ENCODE results near the gene SMIM41. TPM values are rescaled to one million over a fixed set of nuclear protein-coding genes. Genes with fewer than 3 reads are reported as not detected.
A peak's percentile ranks its signal among the peaks of the same experiment; 100 is the strongest.

SMIM41 gene
- total and polyA plus RNA-seq, 2 experiments from 2014 or later: not detected

DNA sequence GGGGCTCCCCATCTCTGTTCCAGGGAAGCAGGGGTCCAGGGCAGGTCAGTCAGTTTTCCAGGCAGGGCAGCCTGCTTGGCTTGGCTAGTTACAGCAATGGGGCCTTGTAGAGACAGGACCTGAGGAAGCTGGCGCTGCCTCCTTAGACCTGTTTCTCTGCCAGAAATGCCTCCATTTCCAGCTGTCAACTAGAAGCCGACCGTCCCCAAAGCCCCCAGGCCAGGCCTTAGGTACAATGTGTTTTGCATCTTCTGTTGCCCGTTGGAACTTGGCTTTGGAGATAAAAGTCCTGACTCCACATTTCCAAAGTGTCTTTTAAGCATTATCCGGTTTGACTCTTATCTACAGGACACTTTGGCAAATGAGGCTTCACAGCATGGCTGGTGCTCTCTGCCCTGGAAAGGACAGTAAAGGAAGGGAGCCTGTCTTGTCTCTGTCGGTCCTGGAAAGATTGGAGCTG is 69.7 kb downstream of the SMIM41 start:
- Histone ChIP-seq H3K9ac (peak overlapping the region; percentile 83; the same call in 1 of the 2 replicates), H3K27ac (peak overlapping the region; percentile 98), H3F3A (ENCODE audit: insufficient read depth) (peaks cover 19% of the 10 kb centered on the region), H3K36me3 (ENCODE audit: low read depth) (no peaks in the 10 kb centered on the region), H2AFZ (0 out of 2 replicates have a peak overlapping the region, but pooled peaks have one; percentile 24), H3K9me2 (ENCODE audit: insufficient read depth) (no peaks in the 10 kb centered on the region), H3K4me1 (ENCODE audit: insufficient read depth) (peaks cover 42% of the 10 kb centered on the region), H3K27me3 (replicated peaks; ENCODE audit: insufficient read depth) (no peaks in the 10 kb centered on the region), H3K4me3 (no peak overlapping the region), H3K4me2 (ENCODE audit: unreplicated experiment) (no peak overlapping the region), H3K79me2 (ENCODE audit: insufficient read depth) (no peaks in the 10 kb centered on the region), H3K9me3 (ENCODE audit: low read depth) (no peaks in the 10 kb centered on the region), H4K20me1 (ENCODE audit: insufficient read depth) (no peaks in the 10 kb centered on the region)
- 63 to 71% methylated on average over 6 of the region's 6 CpGs for WGBS, 2 experiments (ENCODE audit: low coverage in 1 of 2, low lambda C conversion rate in 2 of 2, missing lambda C conversion rate in 2 of 2)
- TF ChIP-seq EZH2phosphoT487 (IDR thresholded peaks at IDR 0.05; ENCODE audit: insufficient read depth, low read depth) (no peak), EZH2 (IDR thresholded peaks at IDR 0.05; ENCODE audit: insufficient read depth, poor library complexity, severe bottlenecking) (no peak)
- DNase-seq: no peak
- in situ Hi-C loops (cut with MboI): no loop called here

GRCh38 chr12:52149651-52150241 is 70.2 kb downstream of the SMIM41 start:
- WGBS, 2 experiments (ENCODE audit: low coverage in 1 of 2, low lambda C conversion rate in 2 of 2, missing lambda C conversion rate in 2 of 2): 86 to 91% methylated on average over 5 of the region's 5 CpGs
- no peak for DNase-seq
- no peaks in the 10 kb centered on the region for H3K36me3 ChIP-seq (ENCODE audit: low read depth)
- H3F3A ChIP-seq (ENCODE audit: insufficient read depth): peaks cover 19% of the 10 kb centered on the region
- H3K9me2 ChIP-seq (ENCODE audit: insufficient read depth): no peaks in the 10 kb centered on the region
- H3K4me3 ChIP-seq: no peak overlapping the region
- peak overlapping the region; percentile 98 for H3K27ac ChIP-seq
- no peak overlapping the region for H3K4me2 ChIP-seq (ENCODE audit: unreplicated experiment)
- no peaks in the 10 kb centered on the region for H3K79me2 ChIP-seq (ENCODE audit: insufficient read depth)
- peak overlapping the region; percentile 24; the same call in 1 of the 2 replicates for H2AFZ ChIP-seq
- no peak for TF ChIP-seq EZH2phosphoT487 (IDR thresholded peaks at IDR 0.05; ENCODE audit: insufficient read depth, low read depth)
- no peak for TF ChIP-seq EZH2 (IDR thresholded peaks at IDR 0.05; ENCODE audit: insufficient read depth, poor library complexity, severe bottlenecking)
- in situ Hi-C loops (cut with MboI): loop anchor here (10.0 kb wide), 1 partner anchor 725 kb away; no protein-coding TSS in a partner anchor
- no peaks in the 10 kb centered on the region for H3K27me3 ChIP-seq (replicated peaks; ENCODE audit: insufficient read depth)
- no peaks in the 10 kb centered on the region for H4K20me1 ChIP-seq (ENCODE audit: insufficient read depth)
- H3K9ac ChIP-seq: no peak overlapping the region
- H3K9me3 ChIP-seq (ENCODE audit: low read depth): no peaks in the 10 kb centered on the region
- H3K4me1 ChIP-seq (ENCODE audit: insufficient read depth): peaks cover 39% of the 10 kb centered on the region

GRCh38 chr12:52151153-52151836 is 71.8 kb downstream of the SMIM41 start:
- H3K27ac ChIP-seq: peak overlapping the region; percentile 45
- H3K9me2 ChIP-seq (ENCODE audit: insufficient read depth): no peaks in the 10 kb centered on the region
- H3K4me2 ChIP-seq (ENCODE audit: unreplicated experiment): no peak overlapping the region
- peak overlapping the region; percentile 57; the same call in 1 of the 2 replicates for H2AFZ ChIP-seq
- TF ChIP-seq EZH2phosphoT487 (IDR thresholded peaks at IDR 0.05; ENCODE audit: insufficient read depth, low read depth) (no peak), EZH2 (IDR thresholded peaks at IDR 0.05; ENCODE audit: insufficient read depth, poor library complexity, severe bottlenecking) (no peak)
- no peaks in the 10 kb centered on the region for H3K27me3 ChIP-seq (replicated peaks; ENCODE audit: insufficient read depth)
- no peaks in the 10 kb centered on the region for H3K36me3 ChIP-seq (ENCODE audit: low read depth)
- peaks cover 36% of the 10 kb centered on the region for H3K4me1 ChIP-seq (ENCODE audit: insufficient read depth)
- H3F3A ChIP-seq (ENCODE audit: insufficient read depth): peaks cover 19% of the 10 kb centered on the region
- H3K4me3 ChIP-seq: no peak overlapping the region
- peak overlapping the region; percentile 76 for H3K9ac ChIP-seq
- DNase-seq: no peak
- in situ Hi-C loops (cut with MboI): loop anchor here (10.0 kb wide), 1 partner anchor 724 kb away; no protein-coding TSS in a partner anchor
- no peaks in the 10 kb centered on the region for H3K79me2 ChIP-seq (ENCODE audit: insufficient read depth)
- H3K9me3 ChIP-seq (ENCODE audit: low read depth): no peaks in the 10 kb centered on the region
- H4K20me1 ChIP-seq (ENCODE audit: insufficient read depth): no peaks in the 10 kb centered on the region
- WGBS, 2 experiments (ENCODE audit: low coverage in 1 of 2, low lambda C conversion rate in 2 of 2, missing lambda C conversion rate in 2 of 2): 81 to 85% methylated on average over 10 of the region's 10 CpGs

GRCh38 chr12:52151837-52152783 is 72.6 kb downstream of the SMIM41 start:
- Histone ChIP-seq H2AFZ (peak overlapping the region; percentile 57), H3K4me3 (peak overlapping the region; percentile 45), H3K27me3 (replicated peaks; ENCODE audit: insufficient read depth) (no peaks in the 10 kb centered on the region), H3K4me2 (ENCODE audit: unreplicated experiment) (peak overlapping the region; percentile 25), H3K4me1 (ENCODE audit: insufficient read depth) (peaks cover 27% of the 10 kb centered on the region), H3K9me3 (ENCODE audit: low read depth) (no peaks in the 10 kb centered on the region), H3K27ac (peak overlapping the region; percentile 45), H3K9ac (peak overlapping the region; percentile 76), H3F3A (ENCODE audit: insufficient read depth) (peaks cover 19% of the 10 kb centered on the region), H3K79me2 (ENCODE audit: insufficient read depth) (no peaks in the 10 kb centered on the region), H3K36me3 (ENCODE audit: low read depth) (no peaks in the 10 kb centered on the region), H4K20me1 (ENCODE audit: insufficient read depth) (no peaks in the 10 kb centered on the region), H3K9me2 (ENCODE audit: insufficient read depth) (no peaks in the 10 kb centered on the region)
- DNase-seq: peak; percentile 84
- TF ChIP-seq EZH2 (IDR thresholded peaks at IDR 0.05; ENCODE audit: insufficient read depth, poor library complexity, severe bottlenecking): no peak
- no peak for TF ChIP-seq EZH2phosphoT487 (IDR thresholded peaks at IDR 0.05; ENCODE audit: insufficient read depth, low read depth)
- 7 to 8% methylated on average over 45 to 49 of the region's 63 CpGs for WGBS, 2 experiments (ENCODE audit: low coverage in 1 of 2, low lambda C conversion rate in 2 of 2, missing lambda C conversion rate in 2 of 2)
- in situ Hi-C loops (cut with MboI): loop anchor here (10.0 kb wide), 1 partner anchor 723 kb away; no protein-coding TSS in a partner anchor
